Tibial artery (tissue), 4 donors: Measurements from ENCODE around the gene TFDP1.

Experiments
- DNase-seq, 2 donors: peaks; one replicate each; pipeline ENCODE4 v3.0.0-alpha.2; 2019
- H3K27ac ChIP-seq, 2 donors: fragments of 200-600 bp; sonication (generic) in 1 of 2; 1 replicate in 1 of 2; 2 replicates in 1 of 2; pipeline ENCODE4 v1.5.1; 2018 to 2019; ENCODE audit warnings: mild to moderate bottlenecking in 1 of 2
- H3K27me3 ChIP-seq, 2 donors: fragments of 200-600 bp; sonication (generic) in 1 of 2; one replicate each; pipeline versions ENCODE4 v1.5.1 to v1.6.0; 2016 to 2019
- H3K36me3 ChIP-seq, 3 donors: fragments of 200-600 bp; sonication (generic) in 2 of 3; one replicate each; pipeline ENCODE4 v1.5.1; 2016 to 2019; ENCODE audit warnings: mild to moderate bottlenecking in 2 of 3
- H3K4me1 ChIP-seq, 4 donors: fragments of 200-600 bp; sonication (generic) in 2 of 4; 1 replicate in 3 of 4; 2 replicates in 1 of 4; pipeline ENCODE4 v1.5.1; 2016 to 2019
- H3K4me3 ChIP-seq, 2 donors: fragments of 200-600 bp; sonication (generic) in 1 of 2; 1 replicate in 1 of 2; 2 replicates in 1 of 2; pipeline ENCODE4 v1.5.1; 2018 to 2019; ENCODE audit warnings: mild to moderate bottlenecking in 2 of 2
- H3K9me3 ChIP-seq, 3 donors: fragments of 200-600 bp; sonication (generic) in 1 of 3; one replicate each; pipeline ENCODE4 v1.5.1; 2016 to 2019
- CTCF ChIP-seq, 2 experiments: fragments of 200-600 bp in 1 of 2; fragments of 450-650 bp in 1 of 2; IDR thresholded peaks; one replicate each; pipeline ENCODE4 v1.5.1; 2017 to 2019; ENCODE audit warnings: antibody characterized with exemption in 2 of 2, mild to moderate bottlenecking in 1 of 2, moderate library complexity in 1 of 2
- intact Hi-C: fragments of 100-400 bp; cut with DNase I; formaldehyde crosslinking; loops from one replicate; pipeline ENCODE4 v1.15.0; 2023; ENCODE audit warnings: low total_unique reads

TFDP1 gene

GRCh38 chr13:113631341-113632095, 47.0 kb downstream of the TFDP1 start:
- no peaks in the 10 kb centered on the region for H3K4me1 ChIP-seq
- H3K36me3 ChIP-seq, result peaks cover 9 to 61% (median 35%) of the 10 kb centered on the region in 3 donors
- H3K27ac ChIP-seq, result no peak overlapping the region
- TF ChIP-seq CTCF (IDR thresholded peaks at IDR 0.05), result no peak
- no peak for DNase-seq
- no peak overlapping the region for H3K4me3 ChIP-seq
- no peaks in the 10 kb centered on the region for H3K27me3 ChIP-seq
- intact Hi-C loops, result no loop called here
- H3K9me3 ChIP-seq, result no peaks in the 10 kb centered on the region

- peaks cover 9 to 73% (median 49%) of the 10 kb centered on the region in 3 donors for H3K36me3 ChIP-seq
- H3K4me3 ChIP-seq, result no peak overlapping the region
- DNase-seq, result no peak
- no peaks in the 10 kb centered on the region for H3K9me3 ChIP-seq
- no peak overlapping the region for H3K27ac ChIP-seq
- intact Hi-C loops, result no loop called here
- no peaks in the 10 kb centered on the region for H3K4me1 ChIP-seq
- TF ChIP-seq CTCF (IDR thresholded peaks at IDR 0.05), result no peak
- no peaks in the 10 kb centered on the region for H3K27me3 ChIP-seq
Observed at GRCh38 chr13:113632706-113633484, 48.3 kb downstream of the TFDP1 start.

DNA sequence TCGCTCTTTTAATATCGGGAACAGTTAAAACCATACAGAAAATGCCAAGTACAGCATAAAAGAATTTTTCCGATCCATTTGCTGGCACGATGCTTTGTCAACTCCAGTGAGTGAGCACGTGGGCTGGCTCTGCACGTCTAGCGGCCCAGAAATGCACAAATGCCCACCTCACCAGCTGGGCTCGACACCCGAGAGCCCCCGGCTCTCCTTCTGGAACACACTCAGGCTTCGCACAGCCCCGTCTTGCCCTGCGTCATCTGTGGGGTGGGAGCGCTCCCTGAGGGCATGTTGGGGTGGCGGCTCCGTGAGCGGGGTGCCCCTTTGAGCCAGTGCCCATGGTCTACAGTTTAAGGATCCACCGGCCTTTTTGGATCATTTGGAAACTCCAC, 48.9 kb downstream of the TFDP1 start:
- Histone ChIP-seq H3K36me3 (peaks cover 9 to 73% (median 54%) of the 10 kb centered on the region in 3 donors), H3K9me3 (no peaks in the 10 kb centered on the region), H3K27me3 (no peaks in the 10 kb centered on the region), H3K4me3 (no peak overlapping the region), H3K4me1 (no peaks in the 10 kb centered on the region), H3K27ac (no peak overlapping the region)
- intact Hi-C loops, result no loop called here
- TF ChIP-seq CTCF (IDR thresholded peaks at IDR 0.05), result no peak
- no peak for DNase-seq

- no peak for DNase-seq
- no peaks in the 10 kb centered on the region for H3K9me3 ChIP-seq
- intact Hi-C loops, result no loop called here
- H3K4me1 ChIP-seq, result no peaks in the 10 kb centered on the region
- H3K27me3 ChIP-seq, result no peaks in the 10 kb centered on the region
- no peak for TF ChIP-seq CTCF (IDR thresholded peaks at IDR 0.05)
- peaks cover 9 to 65% (median 62%) of the 10 kb centered on the region in 3 donors for H3K36me3 ChIP-seq
- H3K27ac ChIP-seq, result no peak overlapping the region
- no peak overlapping the region for H3K4me3 ChIP-seq
Observed at GRCh38 chr13:113634279-113635047, 49.9 kb downstream of the TFDP1 start.

DNA sequence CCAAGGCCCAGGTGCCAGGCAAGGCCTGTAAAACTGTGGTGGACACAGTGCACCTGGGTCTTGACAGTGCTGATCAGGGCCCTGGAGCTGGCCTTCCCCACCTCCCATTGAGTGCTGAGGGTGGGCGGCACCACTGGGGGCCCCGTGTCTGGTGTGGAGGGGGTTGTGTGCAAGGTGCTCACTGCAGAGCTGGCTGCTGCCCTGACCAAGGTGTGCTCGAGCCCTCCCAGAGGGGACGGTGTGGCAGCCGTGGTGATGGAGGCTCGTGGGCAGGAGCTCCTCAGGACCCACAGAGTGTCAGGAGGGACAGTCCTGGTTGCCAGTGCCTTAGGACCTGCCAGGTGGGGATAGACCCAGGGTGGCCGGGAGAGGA, 50.5 kb downstream of the TFDP1 start:
- Histone ChIP-seq H3K4me1 (no peaks in the 10 kb centered on the region), H3K27me3 (no peaks in the 10 kb centered on the region), H3K36me3 (peaks cover 9 to 68% (median 68%) of the 10 kb centered on the region in 3 donors), H3K9me3 (no peaks in the 10 kb centered on the region), H3K27ac (no peak overlapping the region), H3K4me3 (no peak overlapping the region)
- TF ChIP-seq CTCF (IDR thresholded peaks at IDR 0.05), result no peak
- no peak for DNase-seq
- intact Hi-C loops, result no loop called here
